Activated naive CD4-positive, alpha-beta T cell treated with anti-CD3 and anti-CD28 coated beads for 36 hours (primary cell): ENCODE results near the gene RGS6. TPM values are rescaled to one million over a fixed set of nuclear protein-coding genes. Genes with fewer than 3 reads are reported as not detected.

ENCODE experiments used
- CTCF ChIA-PET: fragments of 350-600 bp; sonication (Branson Sonifier 250); formaldehyde crosslinking; loops from one replicate; lab custom pipeline; 2021; ENCODE audit warnings: antibody characterized with exemption; lab: Charles Lee
- DNase-seq: peaks from one replicate; pipeline ENCODE4 v3.0.0-alpha.2; 2020
- H3K27ac Mint-ChIP-seq: one replicate; pipeline ENCODE4 v1.8.0; 2021; ENCODE audit warnings: mild to moderate bottlenecking, mixed read lengths
- H3K27me3 Mint-ChIP-seq: one replicate; pipeline ENCODE4 v1.8.0; 2021; ENCODE audit warnings: low read depth, mixed read lengths
- H3K36me3 Mint-ChIP-seq: one replicate; pipeline ENCODE4 v1.8.0; 2021; ENCODE audit warnings: low read depth, mixed read lengths
- H3K4me1 Mint-ChIP-seq: one replicate; pipeline ENCODE4 v1.8.0; 2021; ENCODE audit warnings: low read depth, mixed read lengths
- H3K4me3 Mint-ChIP-seq: one replicate; pipeline ENCODE4 v1.8.0; 2021; ENCODE audit warnings: mild to moderate bottlenecking, moderate library complexity, mixed read lengths
- H3K9me3 Mint-ChIP-seq: one replicate; pipeline ENCODE4 v1.8.0; 2021; ENCODE audit warnings: mixed read lengths
- intact Hi-C: fragments of 100-400 bp; cut with micrococcal nuclease; formaldehyde crosslinking; loops from one replicate; pipeline ENCODE4 v1.15.1; 2023
- total RNA-seq, 2 experiments: library from RNA; stranded (reverse); gene quantifications; one replicate each; pipeline ENCODE4 v1.2.3, GENCODE V29; 2021

Gene RGS6
- total RNA-seq, 2 experiments from 2014 or later, result not detected

DNA sequence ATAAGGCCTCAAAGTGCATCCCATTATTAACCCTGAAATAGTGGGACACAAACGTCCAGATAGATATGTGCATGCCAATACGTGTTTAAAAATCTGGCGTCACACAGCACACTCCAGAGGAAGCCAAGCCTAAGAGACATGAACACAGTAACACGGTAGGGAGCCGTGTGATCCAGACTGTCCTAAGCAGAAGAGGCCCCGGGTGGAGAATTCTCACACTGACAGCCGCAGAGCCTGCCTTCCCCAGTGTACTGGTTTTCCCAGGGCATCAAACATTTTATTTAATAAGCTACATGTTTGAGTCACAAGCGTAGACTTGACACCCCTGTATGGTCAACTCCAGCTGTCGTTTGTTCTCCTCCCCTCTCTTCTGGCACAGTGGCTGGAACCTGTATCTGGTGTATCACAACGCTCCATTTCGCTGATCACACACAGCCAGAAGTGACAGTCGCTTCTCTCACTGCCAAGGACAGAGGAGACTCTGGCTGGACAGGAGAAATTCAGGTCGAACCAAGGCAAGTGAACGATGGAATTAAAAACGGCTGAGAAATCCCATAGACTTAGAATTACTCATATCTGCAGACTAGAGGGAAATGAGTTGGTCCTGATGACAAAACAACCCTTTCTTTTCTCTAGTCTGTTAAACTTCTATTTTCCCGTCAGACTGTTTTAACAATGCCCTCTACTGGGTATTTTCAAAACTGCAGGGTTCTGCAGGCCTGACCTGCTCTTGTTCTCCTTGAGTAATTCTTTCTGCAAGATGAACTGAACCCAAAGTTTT lies 359.9 kb downstream of the RGS6 start:
- CTCF ChIA-PET, result interaction anchor here (1.4 kb wide), 1 partner anchor 1150 kb away, joined by 3 read pairs; no protein-coding TSS in a partner anchor
- no peaks in the 10 kb centered on the region for H3K36me3 Mint-ChIP-seq
- H3K27me3 Mint-ChIP-seq, result peaks cover 14% of the 10 kb centered on the region
- DNase-seq, result peak; percentile 16
- H3K27ac Mint-ChIP-seq, result no peak overlapping the region
- peaks cover under 1% of the 10 kb centered on the region for H3K9me3 Mint-ChIP-seq
- intact Hi-C loops, result loop anchor here (1.0 to 10.0 kb wide), 3 partner anchors 268 to 435 kb away; partner anchors contain the start of gene RGS6
- H3K4me1 Mint-ChIP-seq, result no peaks in the 10 kb centered on the region
- no peak overlapping the region for H3K4me3 Mint-ChIP-seq

DNA sequence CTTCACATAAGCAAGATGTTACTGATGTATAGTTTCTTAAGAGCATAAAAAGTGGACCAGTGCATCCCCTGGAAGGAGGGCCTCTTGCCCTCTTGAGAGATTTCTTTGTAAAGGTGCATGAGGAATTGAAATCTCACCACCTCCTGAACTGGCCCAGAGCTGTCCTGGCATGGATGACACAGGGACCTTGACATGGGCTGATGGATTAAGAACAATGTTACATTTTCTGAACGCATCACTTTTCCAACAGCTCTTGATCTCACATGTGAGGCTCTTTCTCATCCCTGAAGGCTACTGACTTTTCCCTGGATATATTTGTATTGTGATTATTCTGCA lies 360.4 kb downstream of the RGS6 start:
- intact Hi-C loops, result loop anchor here (1.0 to 10.0 kb wide), 3 partner anchors 268 to 435 kb away; partner anchors contain the start of gene RGS6
- Mint-ChIP-seq H3K27me3 (peaks cover 14% of the 10 kb centered on the region), H3K36me3 (no peaks in the 10 kb centered on the region), H3K4me1 (no peaks in the 10 kb centered on the region), H3K4me3 (no peak overlapping the region), H3K27ac (no peak overlapping the region), H3K9me3 (no peaks in the 10 kb centered on the region)
- CTCF ChIA-PET, result interaction anchor here (1.4 kb wide), 1 partner anchor 1150 kb away, joined by 3 read pairs; no protein-coding TSS in a partner anchor
- DNase-seq, result no peak

DNA sequence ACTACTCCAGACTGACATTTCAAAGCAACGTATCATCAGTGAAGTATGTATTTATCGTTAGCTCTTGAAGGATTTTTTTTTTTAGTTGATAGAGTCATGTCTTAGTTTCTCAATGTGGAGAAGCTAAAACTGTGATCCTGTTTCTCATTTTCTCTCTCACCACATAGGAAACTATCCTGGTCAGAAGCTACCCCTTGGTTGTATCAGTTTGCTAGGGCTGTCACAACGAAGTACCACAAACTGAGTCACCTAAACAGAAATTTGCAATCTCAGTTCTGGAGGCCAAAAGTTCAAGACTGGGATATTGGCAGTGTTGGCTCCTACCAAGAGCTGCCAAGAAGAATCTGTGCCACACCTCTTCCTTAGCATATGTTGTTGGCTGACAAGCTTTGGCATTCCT lies 369.1 kb downstream of the RGS6 start:
- no peak overlapping the region for H3K27ac Mint-ChIP-seq
- H3K4me3 Mint-ChIP-seq, result no peak overlapping the region
- H3K36me3 Mint-ChIP-seq, result no peaks in the 10 kb centered on the region
- no peak for DNase-seq
- CTCF ChIA-PET, result no interaction called here
- H3K9me3 Mint-ChIP-seq, result peaks cover 4% of the 10 kb centered on the region
- intact Hi-C loops, result no loop called here
- H3K4me1 Mint-ChIP-seq, result no peaks in the 10 kb centered on the region
- H3K27me3 Mint-ChIP-seq, result peaks cover 30% of the 10 kb centered on the region

DNA sequence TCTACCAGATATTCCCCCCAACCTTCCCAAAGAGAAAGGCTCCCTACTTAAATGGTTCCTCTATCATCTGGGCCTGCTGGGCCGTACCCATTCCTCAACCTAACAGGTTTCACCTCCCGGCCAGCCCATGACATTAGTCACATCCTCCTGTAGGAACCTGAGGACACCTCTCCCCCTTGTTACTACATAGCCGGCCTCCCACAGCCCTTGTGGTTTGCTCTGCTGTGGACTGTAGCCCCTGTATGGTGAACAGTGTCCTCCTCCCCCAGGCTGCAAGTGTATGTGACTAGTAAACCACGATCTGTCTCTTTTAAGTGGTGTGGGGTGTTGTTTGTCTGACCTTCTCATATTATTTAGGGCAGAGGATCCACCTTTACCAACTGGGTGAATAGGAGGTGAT lies 371.7 kb downstream of the RGS6 start:
- H3K4me3 Mint-ChIP-seq, result no peak overlapping the region
- DNase-seq, result no peak
- H3K36me3 Mint-ChIP-seq, result no peaks in the 10 kb centered on the region
- intact Hi-C loops, result no loop called here
- H3K9me3 Mint-ChIP-seq, result peaks cover 9% of the 10 kb centered on the region
- no peaks in the 10 kb centered on the region for H3K4me1 Mint-ChIP-seq
- peaks cover 35% of the 10 kb centered on the region for H3K27me3 Mint-ChIP-seq
- CTCF ChIA-PET, result no interaction called here
- no peak overlapping the region for H3K27ac Mint-ChIP-seq

DNA sequence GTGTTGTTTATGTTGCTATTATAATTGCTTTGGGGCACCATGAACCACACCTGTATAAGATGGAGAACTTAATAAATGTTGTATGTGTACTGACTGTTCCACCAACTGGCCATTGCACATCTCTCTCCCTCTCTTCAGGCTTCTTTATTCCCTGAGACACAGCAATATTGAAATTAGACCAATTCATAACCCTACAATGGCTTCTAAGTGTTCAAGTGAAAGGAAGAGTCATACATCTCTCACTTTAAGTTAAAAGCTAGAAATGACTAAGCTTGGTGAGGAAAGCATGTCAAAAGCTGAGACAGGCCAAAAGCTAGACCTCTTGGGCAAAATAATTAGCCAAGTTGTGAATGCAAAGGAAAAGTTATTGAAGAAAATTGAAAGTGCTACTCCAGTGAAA lies 373.3 kb downstream of the RGS6 start:
- Mint-ChIP-seq H3K4me1 (no peaks in the 10 kb centered on the region), H3K27me3 (peaks cover 31% of the 10 kb centered on the region), H3K27ac (no peak overlapping the region), H3K4me3 (no peak overlapping the region), H3K36me3 (no peaks in the 10 kb centered on the region), H3K9me3 (peaks cover 9% of the 10 kb centered on the region)
- CTCF ChIA-PET, result no interaction called here
- intact Hi-C loops, result no loop called here
- no peak for DNase-seq

DNA sequence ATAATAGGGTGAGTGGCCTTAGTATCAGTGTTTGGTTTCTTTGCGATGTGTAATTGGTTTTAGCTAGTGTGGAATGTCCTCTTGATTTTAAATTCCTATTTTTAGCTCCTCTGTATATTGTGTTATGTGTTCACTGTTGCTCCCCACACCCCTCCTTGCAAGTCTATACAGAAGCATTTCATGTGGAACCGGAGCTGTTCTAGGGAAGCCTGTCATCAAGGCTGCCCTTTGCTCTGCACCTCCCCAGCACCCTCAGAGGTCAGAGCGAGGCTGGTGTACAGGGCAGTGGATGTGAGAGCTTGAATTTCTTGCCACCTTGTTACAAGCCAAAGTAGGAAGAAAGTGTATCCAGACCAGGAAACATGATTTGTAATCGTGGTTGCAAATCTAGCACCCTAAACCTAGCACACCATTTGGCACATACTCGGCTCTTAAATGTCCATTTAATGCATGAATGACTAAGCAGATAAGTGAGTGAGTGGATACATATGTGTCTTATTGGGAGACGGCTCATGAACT lies 376.8 kb downstream of the RGS6 start:
- H3K4me1 Mint-ChIP-seq, result no peaks in the 10 kb centered on the region
- H3K27ac Mint-ChIP-seq, result no peak overlapping the region
- CTCF ChIA-PET, result no interaction called here
- H3K9me3 Mint-ChIP-seq, result peaks cover 9% of the 10 kb centered on the region
- intact Hi-C loops, result no loop called here
- peaks cover 20% of the 10 kb centered on the region for H3K27me3 Mint-ChIP-seq
- H3K36me3 Mint-ChIP-seq, result no peaks in the 10 kb centered on the region
- no peak overlapping the region for H3K4me3 Mint-ChIP-seq
- no peak for DNase-seq

DNA sequence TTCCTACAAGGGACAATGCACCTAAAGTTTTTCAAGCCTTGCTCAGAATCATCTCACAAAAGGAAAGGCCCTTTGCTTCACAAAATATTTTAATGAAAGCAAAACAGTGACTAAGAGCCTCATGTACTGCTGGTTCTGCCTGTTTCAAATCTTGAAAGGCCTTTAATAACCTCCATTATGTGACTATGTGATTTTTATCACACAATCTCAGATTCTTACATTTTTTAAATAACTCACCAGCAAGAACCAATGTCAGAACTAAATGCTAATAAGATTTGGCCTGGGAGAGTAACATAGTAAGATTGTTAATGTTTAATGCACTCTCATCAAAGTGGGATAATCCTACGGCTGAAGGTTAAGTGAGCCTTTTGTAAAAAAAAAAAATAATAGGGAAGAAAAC lies 378.9 kb downstream of the RGS6 start:
- Mint-ChIP-seq H3K4me3 (no peak overlapping the region), H3K4me1 (no peaks in the 10 kb centered on the region), H3K36me3 (no peaks in the 10 kb centered on the region), H3K9me3 (peaks cover 5% of the 10 kb centered on the region), H3K27me3 (peaks cover 20% of the 10 kb centered on the region), H3K27ac (no peak overlapping the region)
- no peak for DNase-seq
- intact Hi-C loops, result no loop called here
- CTCF ChIA-PET, result no interaction called here

DNA sequence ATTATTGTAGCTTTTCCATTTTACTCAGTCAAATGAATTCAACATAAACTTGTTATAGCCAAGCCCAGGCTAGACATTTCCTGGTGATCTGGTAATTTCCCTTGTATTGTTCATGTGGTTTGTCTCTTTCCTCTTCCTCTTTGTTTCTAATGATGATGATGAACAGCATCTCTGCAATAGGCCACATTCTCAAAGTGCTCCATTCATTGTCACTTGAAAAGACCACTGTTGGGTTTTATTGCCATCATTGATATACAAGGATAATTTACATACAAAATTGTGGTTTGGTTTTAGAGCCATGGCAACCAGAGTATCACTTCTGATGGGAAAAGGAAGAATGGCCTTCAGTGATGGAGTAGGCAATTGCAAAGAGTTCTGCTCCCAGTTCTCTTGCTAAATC lies 379.3 kb downstream of the RGS6 start:
- peaks cover 4% of the 10 kb centered on the region for H3K9me3 Mint-ChIP-seq
- CTCF ChIA-PET, result interaction anchor here (0.7 kb wide), 1 partner anchor 143 kb away, joined by 3 read pairs; no protein-coding TSS in a partner anchor
- peaks cover 20% of the 10 kb centered on the region for H3K27me3 Mint-ChIP-seq
- H3K27ac Mint-ChIP-seq, result no peak overlapping the region
- no peak overlapping the region for H3K4me3 Mint-ChIP-seq
- no peaks in the 10 kb centered on the region for H3K36me3 Mint-ChIP-seq
- intact Hi-C loops, result no loop called here
- H3K4me1 Mint-ChIP-seq, result no peaks in the 10 kb centered on the region
- DNase-seq, result no peak

DNA sequence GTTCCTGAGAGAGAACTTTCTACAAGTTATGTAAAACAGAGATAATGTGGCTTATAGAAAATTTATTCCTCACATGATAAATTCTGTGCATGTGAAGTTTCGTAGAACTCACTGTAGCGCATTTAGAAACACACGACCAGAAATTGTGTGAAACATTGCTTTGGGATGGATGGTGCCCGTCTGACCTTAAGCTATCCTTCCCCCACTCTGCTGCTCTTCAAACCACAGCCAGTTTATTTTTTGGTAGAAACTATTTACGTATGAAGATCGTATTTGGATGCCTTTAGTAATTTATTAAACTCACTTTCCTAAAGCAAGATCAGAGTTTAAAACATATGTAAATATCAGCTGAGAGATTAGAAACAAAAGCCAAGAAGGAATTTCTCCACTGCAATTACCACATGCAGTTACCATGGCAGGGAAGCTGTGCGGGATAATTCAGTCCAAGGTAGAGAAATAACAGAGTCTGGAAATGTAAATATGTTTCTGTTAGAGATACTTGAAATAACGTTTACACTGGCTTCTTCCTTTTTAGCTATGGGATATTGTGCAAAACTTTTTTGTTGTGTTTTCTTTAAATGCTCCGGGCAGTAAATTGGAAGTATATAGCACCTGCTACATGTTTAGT lies 382.7 kb downstream of the RGS6 start:
- DNase-seq, result no peak
- Mint-ChIP-seq H3K27ac (no peak overlapping the region), H3K36me3 (no peaks in the 10 kb centered on the region), H3K4me3 (no peak overlapping the region), H3K27me3 (peaks cover 29% of the 10 kb centered on the region), H3K9me3 (no peaks in the 10 kb centered on the region), H3K4me1 (no peaks in the 10 kb centered on the region)
- intact Hi-C loops, result no loop called here
- CTCF ChIA-PET, result no interaction called here

DNA sequence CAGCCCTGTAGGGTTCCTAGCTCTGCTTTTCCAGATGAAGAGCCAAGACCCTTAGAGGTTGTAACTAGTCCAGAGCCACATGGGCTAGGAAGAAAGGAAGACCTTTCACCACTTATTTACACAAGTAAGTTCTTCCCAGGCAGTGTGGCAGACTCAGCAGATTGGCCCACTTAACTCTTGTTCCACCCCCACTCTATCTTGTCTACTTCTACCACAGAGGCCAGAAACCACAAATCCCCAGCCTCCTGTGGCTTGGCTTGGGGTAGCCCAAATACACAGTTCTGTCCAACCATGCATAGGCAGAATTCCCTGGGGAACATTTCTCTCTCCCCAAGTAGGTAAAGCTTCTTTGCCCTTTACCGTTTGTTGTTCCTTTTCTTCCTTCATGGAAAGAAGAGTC lies 383.5 kb downstream of the RGS6 start:
- no peaks in the 10 kb centered on the region for H3K4me1 Mint-ChIP-seq
- DNase-seq, result no peak
- no peaks in the 10 kb centered on the region for H3K36me3 Mint-ChIP-seq
- H3K27me3 Mint-ChIP-seq, result peaks cover 31% of the 10 kb centered on the region
- CTCF ChIA-PET, result no interaction called here
- H3K9me3 Mint-ChIP-seq, result no peaks in the 10 kb centered on the region
- intact Hi-C loops, result no loop called here
- no peak overlapping the region for H3K4me3 Mint-ChIP-seq
- no peak overlapping the region for H3K27ac Mint-ChIP-seq

DNA sequence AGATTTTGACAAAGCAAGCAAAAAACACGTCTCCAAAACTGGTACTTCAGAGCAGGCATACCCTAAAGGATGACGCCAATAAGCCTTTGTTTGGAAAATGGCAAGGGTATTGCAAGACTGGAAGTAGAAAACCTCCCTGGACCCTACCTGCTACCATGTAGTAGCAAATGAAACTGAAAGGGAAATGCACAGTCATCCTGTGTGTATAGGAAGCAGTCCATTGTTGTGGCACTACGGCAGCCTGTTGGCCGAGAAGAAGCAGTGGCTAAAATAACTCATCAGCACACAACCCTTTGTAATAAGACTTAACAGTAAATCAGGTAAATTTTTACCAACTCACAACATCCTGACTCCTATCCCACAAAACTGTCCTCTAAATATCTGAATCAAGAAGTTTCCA lies 386.4 kb downstream of the RGS6 start:
- DNase-seq, result no peak
- Mint-ChIP-seq H3K9me3 (no peaks in the 10 kb centered on the region), H3K36me3 (no peaks in the 10 kb centered on the region), H3K4me1 (no peaks in the 10 kb centered on the region), H3K27me3 (peaks cover 27% of the 10 kb centered on the region), H3K4me3 (no peak overlapping the region), H3K27ac (no peak overlapping the region)
- CTCF ChIA-PET, result interaction anchor here (0.6 kb wide), 1 partner anchor 313 kb away, joined by 3 read pairs; no protein-coding TSS in a partner anchor
- intact Hi-C loops, result no loop called here

DNA sequence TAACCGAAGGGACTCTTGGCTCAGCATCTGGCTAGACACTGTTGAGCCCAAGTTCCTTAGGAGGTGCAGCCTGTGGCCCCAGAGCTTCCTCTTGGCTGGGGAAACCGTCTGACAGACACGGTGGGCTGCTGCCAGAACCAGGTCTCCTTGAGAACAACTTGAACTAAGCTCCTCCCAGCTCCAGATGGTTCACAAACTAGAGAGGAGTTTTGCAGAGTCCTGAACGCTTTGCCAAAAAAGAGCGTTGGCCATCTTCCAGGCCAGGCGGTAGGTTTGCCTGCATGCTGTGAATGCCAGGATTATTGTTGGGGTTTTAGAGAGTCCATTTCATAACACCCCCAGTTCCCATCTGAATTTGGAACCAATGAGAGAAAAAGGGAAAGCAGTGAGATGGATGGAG lies 399.8 kb downstream of the RGS6 start:
- no peaks in the 10 kb centered on the region for H3K36me3 Mint-ChIP-seq
- H3K9me3 Mint-ChIP-seq, result no peaks in the 10 kb centered on the region
- intact Hi-C loops, result no loop called here
- CTCF ChIA-PET, result interaction anchor here (0.7 to 1.0 kb wide), 2 partner anchors 89 to 552 kb away, joined by 3 to 7 read pairs; no protein-coding TSS in a partner anchor
- H3K27ac Mint-ChIP-seq, result no peak overlapping the region
- H3K27me3 Mint-ChIP-seq, result peaks cover 2% of the 10 kb centered on the region
- DNase-seq, result no peak
- H3K4me3 Mint-ChIP-seq, result no peak overlapping the region
- no peaks in the 10 kb centered on the region for H3K4me1 Mint-ChIP-seq
